ENCODE results near the gene PPP2R3B.

Gene PPP2R3B

DNA sequence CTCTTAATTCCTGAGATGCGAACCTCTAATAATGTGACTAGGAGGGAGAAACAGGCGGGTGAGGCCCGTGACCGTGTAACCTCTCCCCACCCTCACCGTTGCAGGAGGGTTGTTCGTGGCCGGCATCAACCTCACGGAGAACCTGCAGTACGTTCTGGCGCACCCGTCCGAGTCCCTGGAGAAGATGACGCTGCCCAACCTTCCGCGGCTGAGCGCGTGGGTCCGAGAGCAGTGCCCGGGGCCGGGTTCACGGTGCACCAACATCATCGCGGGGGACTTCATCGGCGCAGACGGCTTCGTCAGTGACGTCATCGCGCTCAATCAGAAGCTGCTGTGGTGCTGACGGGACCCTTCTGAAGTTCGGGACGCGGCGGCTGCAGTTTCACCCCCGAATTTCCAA is 87.7 kb downstream of the PPP2R3B start:
- Histone ChIP-seq H3K36me3 (ENCODE audit: control insufficient read depth in 1 of 2, insufficient read depth in 2 of 2, low read length in 2 of 2) (peaks cover 0 to 29% of the 10 kb centered on the region in 2 donors), H3K4me3 (ENCODE audit: low read depth in 1 of 2, low read length in 2 of 2) (no peak overlapping the region), H3K9me3 (ENCODE audit: control insufficient read depth in 1 of 2, low read length in 2 of 2) (no peaks in the 10 kb centered on the region), H3K4me1 (ENCODE audit: control insufficient read depth in 1 of 2, insufficient read depth in 2 of 2, low read length in 2 of 2) (no peaks in the 10 kb centered on the region), H3K27me3 (ENCODE audit: low read depth, low read length) (no peaks in the 10 kb centered on the region), H3K27ac (ENCODE audit: low read length) (no peak overlapping the region)

- H3K36me3 ChIP-seq (ENCODE audit: control insufficient read depth in 1 of 2, insufficient read depth in 2 of 2, low read length in 2 of 2): peaks cover 0 to 38% of the 10 kb centered on the region in 2 donors
- no peaks in the 10 kb centered on the region for H3K27me3 ChIP-seq (ENCODE audit: low read depth, low read length)
- H3K27ac ChIP-seq (ENCODE audit: low read length): no peak overlapping the region
- no peak overlapping the region for H3K4me3 ChIP-seq (ENCODE audit: low read depth in 1 of 2, low read length in 2 of 2)
- peaks cover 0 to 3% of the 10 kb centered on the region in 2 donors for H3K9me3 ChIP-seq (ENCODE audit: control insufficient read depth in 1 of 2, low read length in 2 of 2)
- no peaks in the 10 kb centered on the region for H3K4me1 ChIP-seq (ENCODE audit: control insufficient read depth in 1 of 2, insufficient read depth in 2 of 2, low read length in 2 of 2)
Observed at GRCh38 chrX:295136-295535, 91.6 kb downstream of the PPP2R3B start.

GRCh38 chrX:292900-293897 is 93.5 kb downstream of the PPP2R3B start:
- no peaks in the 10 kb centered on the region for H3K4me1 ChIP-seq (ENCODE audit: control insufficient read depth in 1 of 2, insufficient read depth in 2 of 2, low read length in 2 of 2)
- H3K36me3 ChIP-seq (ENCODE audit: control insufficient read depth in 1 of 2, insufficient read depth in 2 of 2, low read length in 2 of 2): peaks cover 6 to 46% of the 10 kb centered on the region in 2 donors
- peaks cover 0 to 3% of the 10 kb centered on the region in 2 donors for H3K9me3 ChIP-seq (ENCODE audit: control insufficient read depth in 1 of 2, low read length in 2 of 2)
- H3K27me3 ChIP-seq (ENCODE audit: low read depth, low read length): no peaks in the 10 kb centered on the region
- H3K4me3 ChIP-seq (ENCODE audit: low read depth in 1 of 2, low read length in 2 of 2): no peak overlapping the region
- no peak overlapping the region for H3K27ac ChIP-seq (ENCODE audit: low read length)

DNA sequence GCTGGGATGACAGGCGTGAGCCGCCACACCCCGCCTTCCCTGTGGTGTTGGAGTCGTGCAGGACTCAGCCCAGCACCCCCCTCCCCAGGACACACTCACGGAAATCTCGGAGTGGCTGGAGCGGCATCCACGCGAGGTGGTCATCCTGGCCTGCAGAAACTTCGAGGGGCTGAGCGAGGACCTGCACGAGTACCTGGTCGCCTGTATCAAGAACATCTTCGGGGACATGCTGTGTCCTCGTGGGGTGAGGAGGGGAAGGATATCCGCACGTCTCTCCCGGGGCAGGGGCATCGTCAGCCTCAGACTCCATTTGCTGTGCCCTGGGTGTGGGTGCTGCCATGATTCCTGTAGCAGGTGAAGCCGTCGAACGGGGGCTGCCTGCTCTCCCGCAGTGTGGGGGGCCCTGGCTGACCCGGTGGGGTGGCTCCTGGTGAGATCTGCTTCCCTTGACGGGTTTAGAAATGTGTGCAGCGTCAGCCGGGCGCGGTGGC is 95.3 kb downstream of the PPP2R3B start:
- Histone ChIP-seq H3K4me3 (ENCODE audit: low read depth in 1 of 2, low read length in 2 of 2) (no peak overlapping the region), H3K9me3 (ENCODE audit: control insufficient read depth in 1 of 2, low read length in 2 of 2) (peaks cover 0 to 3% of the 10 kb centered on the region in 2 donors), H3K36me3 (ENCODE audit: control insufficient read depth in 1 of 2, insufficient read depth in 2 of 2, low read length in 2 of 2) (peaks cover 8 to 51% of the 10 kb centered on the region in 2 donors), H3K4me1 (ENCODE audit: control insufficient read depth in 1 of 2, insufficient read depth in 2 of 2, low read length in 2 of 2) (no peaks in the 10 kb centered on the region), H3K27ac (ENCODE audit: low read length) (no peak overlapping the region), H3K27me3 (ENCODE audit: low read depth, low read length) (no peaks in the 10 kb centered on the region)

- Histone ChIP-seq H3K9me3 (ENCODE audit: control insufficient read depth in 1 of 2, low read length in 2 of 2) (peaks cover 0 to 3% of the 10 kb centered on the region in 2 donors), H3K27me3 (ENCODE audit: low read depth, low read length) (no peaks in the 10 kb centered on the region), H3K4me1 (ENCODE audit: control insufficient read depth in 1 of 2, insufficient read depth in 2 of 2, low read length in 2 of 2) (no peaks in the 10 kb centered on the region), H3K4me3 (ENCODE audit: low read depth in 1 of 2, low read length in 2 of 2) (no peak overlapping the region), H3K36me3 (ENCODE audit: control insufficient read depth in 1 of 2, insufficient read depth in 2 of 2, low read length in 2 of 2) (peaks cover 8 to 51% of the 10 kb centered on the region in 2 donors), H3K27ac (ENCODE audit: low read length) (no peak overlapping the region)
Observed at GRCh38 chrX:290476-291166, 96.1 kb downstream of the PPP2R3B start.

GRCh38 chrX:288561-288991 is 98.1 kb downstream of the PPP2R3B start:
- no peak overlapping the region for H3K27ac ChIP-seq (ENCODE audit: low read length)
- H3K9me3 ChIP-seq (ENCODE audit: control insufficient read depth in 1 of 2, low read length in 2 of 2): peaks cover 0 to 3% of the 10 kb centered on the region in 2 donors
- no peaks in the 10 kb centered on the region for H3K4me1 ChIP-seq (ENCODE audit: control insufficient read depth in 1 of 2, insufficient read depth in 2 of 2, low read length in 2 of 2)
- no peaks in the 10 kb centered on the region for H3K27me3 ChIP-seq (ENCODE audit: low read depth, low read length)
- peaks cover 15 to 52% of the 10 kb centered on the region in 2 donors for H3K36me3 ChIP-seq (ENCODE audit: control insufficient read depth in 1 of 2, insufficient read depth in 2 of 2, low read length in 2 of 2)
- no peak overlapping the region for H3K4me3 ChIP-seq (ENCODE audit: low read depth in 1 of 2, low read length in 2 of 2)

DNA sequence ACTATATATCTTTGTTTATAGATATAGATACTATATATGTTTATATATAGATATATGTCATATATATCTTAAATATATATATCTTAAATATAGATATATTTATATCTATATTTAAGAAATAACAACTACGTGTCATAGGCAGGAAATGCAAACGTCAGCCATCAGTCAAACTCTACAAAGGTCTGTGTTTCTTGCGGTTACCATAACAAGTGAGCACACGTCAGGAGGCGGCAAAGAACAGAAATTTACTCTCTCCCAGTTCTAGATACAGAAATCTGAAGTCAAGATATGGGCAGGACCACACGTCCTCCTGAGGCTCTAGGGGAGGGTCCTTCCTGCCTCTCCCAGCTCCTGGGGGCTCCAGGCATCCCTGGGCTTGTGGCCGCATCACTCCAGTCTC is 99.0 kb downstream of the PPP2R3B start:
- H3K4me3 ChIP-seq (ENCODE audit: low read depth in 1 of 2, low read length in 2 of 2): no peak overlapping the region
- peaks cover 15 to 43% of the 10 kb centered on the region in 2 donors for H3K36me3 ChIP-seq (ENCODE audit: control insufficient read depth in 1 of 2, insufficient read depth in 2 of 2, low read length in 2 of 2)
- no peaks in the 10 kb centered on the region for H3K27me3 ChIP-seq (ENCODE audit: low read depth, low read length)
- H3K27ac ChIP-seq (ENCODE audit: low read length): no peak overlapping the region
- no peaks in the 10 kb centered on the region for H3K4me1 ChIP-seq (ENCODE audit: control insufficient read depth in 1 of 2, insufficient read depth in 2 of 2, low read length in 2 of 2)
- no peaks in the 10 kb centered on the region for H3K9me3 ChIP-seq (ENCODE audit: control insufficient read depth in 1 of 2, low read length in 2 of 2)

DNA sequence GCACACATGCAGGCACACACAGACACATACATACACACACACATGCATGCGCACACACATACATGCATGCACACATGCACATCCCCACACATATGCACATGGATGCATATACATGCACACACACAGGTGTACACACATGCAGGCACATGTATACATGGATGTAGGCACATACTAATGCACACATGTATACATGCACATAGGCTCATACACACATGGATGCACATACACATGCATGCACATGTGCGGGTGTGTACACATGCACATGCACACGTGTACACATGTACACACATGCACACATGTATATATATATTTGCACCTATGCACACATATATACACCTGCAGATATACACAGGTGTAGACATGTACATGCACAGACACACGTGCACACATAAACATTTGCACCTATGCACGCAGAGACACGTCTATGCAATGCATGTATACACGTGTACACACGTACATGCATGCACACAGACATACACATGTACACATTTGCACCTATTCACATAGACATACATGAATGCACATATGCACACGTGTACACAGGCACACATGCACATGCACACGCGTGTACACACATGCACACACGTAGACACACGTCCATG is 101.5 kb downstream of the PPP2R3B start:
- no peak overlapping the region for H3K27ac ChIP-seq (ENCODE audit: low read length)
- H3K4me3 ChIP-seq (ENCODE audit: low read depth in 1 of 2, low read length in 2 of 2): no peak overlapping the region
- no peaks in the 10 kb centered on the region for H3K9me3 ChIP-seq (ENCODE audit: control insufficient read depth in 1 of 2, low read length in 2 of 2)
- H3K27me3 ChIP-seq (ENCODE audit: low read depth, low read length): no peaks in the 10 kb centered on the region
- peaks cover 15 to 26% of the 10 kb centered on the region in 2 donors for H3K36me3 ChIP-seq (ENCODE audit: control insufficient read depth in 1 of 2, insufficient read depth in 2 of 2, low read length in 2 of 2)
- H3K4me1 ChIP-seq (ENCODE audit: control insufficient read depth in 1 of 2, insufficient read depth in 2 of 2, low read length in 2 of 2): peaks cover 0 to 4% of the 10 kb centered on the region in 2 donors
